Measurements from ENCODE around the gene STAG1.
"Not testable (repeated sequence)": the region's sequence is repeated elsewhere in the genome, so short reads cannot be mapped to it uniquely, and the experiment has no call there.

The STAG1 gene

DNA sequence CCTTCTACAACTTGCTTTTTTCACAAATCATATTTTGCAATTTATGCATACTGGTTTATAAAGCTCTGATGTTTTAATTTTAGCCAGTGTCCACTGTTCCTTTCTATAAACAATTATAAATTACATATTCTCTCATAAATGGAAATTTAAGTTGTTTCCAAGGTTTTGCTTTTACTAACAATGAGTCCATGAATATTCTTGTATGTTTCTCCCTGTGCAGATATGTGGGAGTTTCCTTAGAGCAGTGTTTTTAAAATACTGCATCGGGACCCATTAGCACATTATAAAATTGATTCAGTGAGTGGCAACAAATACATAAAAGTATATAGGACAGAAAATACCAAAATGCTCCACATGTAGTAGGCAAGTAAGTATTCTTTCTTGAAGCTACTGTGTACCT, 266.4 kb downstream of the STAG1 start:
- DNase-seq: no peak

- no peak for DNase-seq
Measured at GRCh38 chr3:136476280-136476679, 275.9 kb downstream of the STAG1 start.

DNA sequence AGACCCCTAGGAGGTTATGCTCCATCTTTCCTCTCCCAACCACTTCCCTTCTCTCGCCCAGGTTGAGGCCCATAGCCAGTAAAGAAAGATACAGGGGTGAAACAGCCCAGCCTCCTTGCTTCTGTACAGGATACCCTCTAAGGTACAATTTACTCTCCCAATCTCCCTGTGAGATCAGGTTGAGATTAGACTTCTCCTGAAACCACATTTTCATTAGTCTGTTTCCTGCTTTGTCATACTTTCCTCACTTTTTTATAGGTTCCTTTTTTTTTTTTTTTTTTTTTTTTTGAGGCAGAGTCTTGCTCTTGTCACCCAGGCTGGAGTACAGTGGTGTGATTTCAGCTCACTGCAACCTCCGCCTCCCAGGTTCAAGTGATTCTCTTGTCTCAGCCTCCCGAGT, 277.3 kb downstream of the STAG1 start:
- not testable (repeated sequence) for DNase-seq

GRCh38 chr3:136473716-136474326, 278.4 kb downstream of the STAG1 start:
- no peak for DNase-seq

GRCh38 chr3:136465296-136465695, 286.9 kb downstream of the STAG1 start:
- no peak for DNase-seq

GRCh38 chr3:136464502-136464901, 287.7 kb downstream of the STAG1 start:
- no peak for DNase-seq

DNA sequence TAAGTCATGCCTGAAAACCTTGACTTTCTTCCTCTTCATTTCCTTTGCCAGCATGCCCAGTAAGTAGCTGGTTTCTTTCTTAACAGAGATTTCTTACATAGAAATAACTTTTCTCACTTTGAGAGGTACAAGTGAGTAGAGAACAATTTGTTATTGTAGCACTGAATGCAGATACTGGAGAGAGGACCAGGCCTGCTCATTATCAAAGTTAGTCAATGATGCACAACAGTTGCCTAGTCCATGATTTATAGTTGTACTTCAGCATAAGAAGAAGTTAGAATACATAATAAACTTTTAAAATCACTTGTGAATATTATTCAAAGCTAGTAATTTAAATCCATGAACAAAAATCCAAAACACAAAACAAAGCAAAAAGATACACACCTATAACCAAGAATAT, 289.0 kb downstream of the STAG1 start:
- no peak for DNase-seq

- no peak for DNase-seq
Measured at GRCh38 chr3:136457793-136458192, 294.4 kb downstream of the STAG1 start.

GRCh38 chr3:136456196-136456595, 296.0 kb downstream of the STAG1 start:
- DNase-seq: no peak

GRCh38 chr3:136444581-136444980, 307.6 kb downstream of the STAG1 start:
- no peak for DNase-seq

- no peak for DNase-seq
Measured at GRCh38 chr3:136437043-136437442, 315.1 kb downstream of the STAG1 start.

DNA sequence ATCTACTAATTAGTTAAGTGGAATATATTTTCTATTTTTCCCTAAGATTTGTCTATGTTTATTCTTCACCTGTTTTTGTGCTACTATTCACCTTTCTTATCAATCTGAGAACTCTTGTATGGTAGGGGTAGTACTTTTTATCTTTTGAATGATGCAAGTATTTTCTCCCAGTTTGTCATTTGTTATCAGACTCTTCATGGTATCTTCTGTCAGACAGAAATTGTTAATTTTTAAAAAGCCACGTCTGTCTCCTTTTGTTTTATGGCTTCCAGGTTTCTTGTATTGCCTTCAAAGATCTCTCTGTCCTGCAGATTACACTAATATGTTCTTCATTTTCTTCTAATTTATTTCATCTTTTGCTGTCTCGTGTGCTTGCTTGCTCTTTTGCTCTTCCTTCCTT, 317.7 kb downstream of the STAG1 start:
- no peak for DNase-seq

DNA sequence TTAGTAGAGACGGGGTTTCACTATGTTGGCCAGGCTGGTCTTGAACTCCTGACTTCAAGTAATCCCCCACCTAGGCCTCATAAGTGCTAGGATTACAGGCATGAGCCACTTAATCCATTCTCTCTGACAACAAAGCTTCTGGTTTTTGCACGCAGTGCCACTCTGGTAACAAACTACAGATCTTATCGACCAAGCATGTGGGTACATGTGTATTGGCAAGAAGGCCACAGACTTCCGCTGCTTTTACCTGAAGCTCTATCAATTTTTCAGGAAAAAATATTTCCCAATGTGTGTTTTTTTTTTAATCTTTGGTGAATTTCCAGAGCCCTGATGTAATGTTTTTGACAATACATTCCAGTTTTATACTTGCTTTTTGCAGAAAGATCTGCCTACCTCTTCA, 319.5 kb downstream of the STAG1 start:
- no peak for DNase-seq

- no peak for DNase-seq
Measured at GRCh38 chr3:136428167-136428566, 324.0 kb downstream of the STAG1 start.

- no peak for DNase-seq
Measured at GRCh38 chr3:136427236-136427635, 324.9 kb downstream of the STAG1 start.

DNA sequence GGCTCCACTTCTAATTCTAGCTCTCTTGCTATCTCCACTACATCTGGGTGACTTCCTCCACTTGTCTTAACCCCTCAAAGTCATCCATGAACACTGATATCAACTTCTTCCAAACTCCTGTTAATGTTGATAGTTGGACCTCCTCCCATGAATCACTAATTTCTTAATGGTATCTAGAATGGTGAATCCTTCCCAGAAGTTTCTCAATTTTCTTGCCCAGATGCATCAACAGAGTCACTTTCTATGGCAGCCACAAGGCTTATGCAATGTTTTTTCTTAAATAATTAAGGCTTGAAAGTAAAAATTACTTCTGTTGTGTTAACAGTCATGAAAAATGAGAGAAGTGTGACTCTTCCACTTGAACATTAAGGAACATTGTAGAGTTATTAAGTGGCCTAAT, 337.7 kb downstream of the STAG1 start:
- no peak for DNase-seq

DNA sequence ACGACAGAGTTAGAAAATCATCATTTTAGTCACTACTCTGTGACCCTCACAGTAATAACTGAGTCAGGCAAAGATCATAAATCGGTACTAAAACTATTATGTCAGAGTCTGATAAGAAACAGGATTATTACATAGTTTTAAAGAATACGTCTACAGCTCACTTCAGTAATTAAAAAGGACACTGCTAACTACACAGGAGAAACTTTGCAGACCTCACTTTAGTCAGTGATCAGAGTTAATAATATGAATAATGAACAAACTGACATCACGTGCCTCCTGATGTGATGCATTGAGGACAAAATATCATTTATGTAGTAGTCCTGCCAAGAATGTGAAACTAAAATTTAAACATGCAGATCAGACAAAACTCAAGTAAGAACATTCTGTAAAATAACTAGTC, 339.9 kb downstream of the STAG1 start:
- no peak for DNase-seq

DNA sequence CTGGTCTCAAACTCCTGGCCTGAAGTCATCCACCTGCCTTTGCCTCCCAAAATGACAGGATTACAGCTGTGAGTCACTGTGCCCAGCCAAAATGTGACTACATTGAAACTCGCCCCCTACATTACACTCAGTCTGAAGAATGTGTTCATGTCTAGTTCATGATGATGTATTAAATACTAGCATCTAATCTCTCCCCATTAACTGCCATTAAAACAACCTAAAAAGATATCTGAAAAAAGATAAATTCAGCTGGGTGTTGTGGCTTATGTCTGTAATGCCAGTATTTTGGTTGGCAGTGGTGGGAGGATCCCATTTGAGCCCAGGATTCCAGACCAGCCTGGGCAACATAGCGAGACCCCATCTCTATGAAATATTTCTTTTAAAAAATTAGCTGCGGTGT, 342.6 kb downstream of the STAG1 start:
- DNase-seq: no peak

GRCh38 chr3:136404056-136404455, 348.1 kb downstream of the STAG1 start:
- DNase-seq: no peak

DNA sequence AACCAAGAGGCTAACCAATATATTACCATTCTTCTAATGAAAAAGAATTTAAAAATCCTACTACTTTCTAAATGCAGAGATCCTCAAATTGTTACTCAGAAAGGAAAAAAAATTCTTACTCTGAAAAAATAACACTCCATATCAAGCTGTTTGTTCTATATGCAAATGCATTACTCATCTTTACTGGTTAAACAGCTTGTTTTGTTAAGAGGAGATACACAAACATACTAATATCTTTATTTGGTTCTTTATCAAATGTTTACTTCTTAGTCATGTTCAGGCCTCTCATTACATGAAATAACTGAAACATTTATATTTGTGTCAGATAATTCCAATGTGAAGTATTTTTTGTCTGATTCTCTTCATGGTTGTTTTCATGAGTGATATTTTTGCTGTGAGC, 355.3 kb downstream of the STAG1 start:
- DNase-seq: no peak

DNA sequence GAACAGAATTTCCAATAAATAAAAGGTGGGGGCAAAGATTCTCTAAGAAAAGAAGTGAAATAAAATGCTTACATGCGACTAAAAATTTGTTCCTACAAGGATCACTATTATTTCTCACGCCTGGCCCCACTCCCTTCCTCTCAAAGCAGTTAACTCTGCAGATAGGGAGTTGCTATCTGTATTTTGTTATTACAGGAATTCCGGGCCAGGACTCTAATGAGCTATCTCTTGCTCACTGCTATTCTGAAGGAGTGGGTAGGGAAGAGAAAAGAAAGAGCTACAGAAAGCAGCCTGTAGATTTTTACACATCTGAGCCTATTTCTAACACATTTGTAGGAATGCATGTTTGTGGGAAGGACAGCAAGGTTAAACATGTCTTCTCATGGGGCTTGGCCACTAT, 361.6 kb downstream of the STAG1 start:
- no peak for DNase-seq

DNA sequence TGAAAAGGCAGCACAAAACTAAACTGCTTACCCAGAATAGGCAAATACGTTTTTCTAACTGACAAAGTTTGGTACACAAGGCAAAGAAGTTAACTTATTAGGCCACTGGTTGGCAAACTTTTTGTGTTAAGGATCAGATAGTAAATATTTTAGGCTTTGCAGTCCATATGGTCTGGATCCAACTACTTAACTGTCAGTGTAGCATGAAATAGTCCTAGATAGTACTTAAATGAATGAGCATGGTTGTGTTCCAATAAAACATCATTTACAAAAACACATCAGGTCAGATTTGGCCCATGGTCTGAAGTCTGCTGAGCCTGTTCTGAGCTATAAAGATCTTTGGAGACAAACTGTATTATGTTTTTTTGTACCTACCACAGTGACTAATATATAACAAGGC, 365.1 kb downstream of the STAG1 start:
- DNase-seq: no peak

GRCh38 chr3:136385457-136385856, 366.7 kb downstream of the STAG1 start:
- DNase-seq: no peak

GRCh38 chr3:136381051-136381450, 371.1 kb downstream of the STAG1 start:
- no peak for DNase-seq

DNA sequence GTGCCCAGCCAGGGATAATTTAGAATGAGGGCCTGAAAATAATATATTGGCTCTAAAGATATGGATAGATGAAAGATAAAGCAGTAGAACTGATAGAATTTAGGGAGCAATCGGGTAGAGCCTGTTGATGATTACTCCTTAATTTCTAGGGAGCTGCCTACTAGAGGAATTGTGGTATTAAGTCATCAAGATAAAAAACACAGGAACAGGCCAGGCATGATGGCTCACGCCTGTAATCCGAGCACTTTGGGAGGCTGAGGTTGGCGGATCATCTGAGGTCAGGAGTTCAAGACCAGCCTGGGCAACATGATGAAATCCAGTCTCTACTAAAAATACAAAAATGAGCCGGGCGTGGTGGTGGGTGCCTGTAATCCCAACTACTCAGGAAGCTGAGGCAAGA, 371.6 kb downstream of the STAG1 start:
- DNase-seq: no peak

DNA sequence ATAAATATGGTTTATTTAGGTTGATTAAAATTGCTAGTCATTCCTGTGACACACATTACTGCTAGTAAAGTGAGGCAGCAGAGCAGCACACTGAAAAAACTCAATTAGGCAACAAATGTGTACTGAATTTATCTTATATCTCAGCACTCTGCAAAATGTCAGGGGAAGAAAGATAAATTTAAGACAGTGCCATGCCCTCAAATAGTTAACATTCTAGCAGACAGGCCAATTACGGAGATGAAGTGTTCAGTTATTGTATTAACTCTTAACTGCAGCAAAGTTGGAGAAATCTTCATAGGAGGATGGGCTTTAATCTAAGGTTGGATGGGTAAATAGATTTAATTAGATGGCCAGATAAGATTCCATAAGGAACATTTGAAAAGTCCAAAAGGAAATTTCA, 374.2 kb downstream of the STAG1 start:
- no peak for DNase-seq
